HG02798 (cell line): ENCODE measurements around the gene CTDSP1.
A peak's percentile ranks its signal among the peaks of the same experiment; 100 is the strongest.

Experiments
- ATAC-seq: cut with Tn5 transposase; IDR thresholded peaks from one replicate; pipeline ENCODE4 v1.9.1; 2021; ENCODE audit warnings: mild to moderate bottlenecking; ENCODE audit not compliant: unreplicated experiment, poor library complexity

Gene CTDSP1

DNA sequence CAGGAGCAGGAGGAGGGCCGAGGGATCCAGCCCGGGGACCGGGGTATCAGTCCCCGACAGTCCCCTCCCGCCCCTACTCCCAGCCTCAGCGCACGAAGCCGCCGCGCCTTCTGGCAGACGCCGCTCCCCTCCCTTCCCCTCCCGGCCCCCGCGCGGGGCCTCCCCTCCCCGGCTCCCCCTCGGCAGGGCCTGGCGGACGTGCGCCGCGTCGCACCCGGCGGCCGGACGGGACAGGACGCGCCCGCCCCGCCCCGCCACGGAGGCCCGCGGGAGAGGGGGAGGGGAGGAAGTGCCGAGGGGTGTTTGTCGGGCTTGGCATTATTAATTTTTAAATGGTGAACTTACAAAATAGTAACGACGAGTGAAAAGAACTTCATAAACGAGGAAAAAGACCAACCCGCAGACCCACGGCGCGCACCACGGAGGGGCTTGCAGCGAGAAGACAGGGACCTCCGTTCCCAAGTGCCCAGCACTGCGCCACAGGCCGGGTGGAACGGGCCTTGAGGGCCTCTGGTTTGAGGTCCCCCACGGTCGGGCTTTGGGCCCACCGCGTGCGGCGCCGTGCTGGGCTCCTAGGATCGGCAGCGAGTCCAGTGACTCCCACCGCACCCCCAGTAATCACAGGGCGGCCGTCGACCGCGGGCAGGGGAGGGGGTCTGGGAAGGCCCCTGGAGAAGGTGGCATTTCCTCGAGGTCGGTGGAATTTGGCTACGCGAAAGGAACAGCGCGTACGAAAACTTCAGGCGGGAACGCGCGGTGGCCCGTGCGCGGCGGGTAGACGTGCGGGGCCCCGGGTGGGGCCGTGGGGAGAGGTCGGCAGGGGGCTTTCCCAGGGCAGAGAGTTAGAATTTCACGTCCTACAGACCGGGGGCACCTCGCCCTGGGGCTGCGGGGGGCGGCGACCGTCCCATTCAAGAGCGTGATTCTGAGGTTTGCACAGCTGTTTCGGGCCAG lies 954 bp upstream of the CTDSP1 start:
- ATAC-seq = peak; percentile 24

- no peak for ATAC-seq
Observed at GRCh38 chr2:218400167-218400929, 680 bp downstream of the CTDSP1 start.

DNA sequence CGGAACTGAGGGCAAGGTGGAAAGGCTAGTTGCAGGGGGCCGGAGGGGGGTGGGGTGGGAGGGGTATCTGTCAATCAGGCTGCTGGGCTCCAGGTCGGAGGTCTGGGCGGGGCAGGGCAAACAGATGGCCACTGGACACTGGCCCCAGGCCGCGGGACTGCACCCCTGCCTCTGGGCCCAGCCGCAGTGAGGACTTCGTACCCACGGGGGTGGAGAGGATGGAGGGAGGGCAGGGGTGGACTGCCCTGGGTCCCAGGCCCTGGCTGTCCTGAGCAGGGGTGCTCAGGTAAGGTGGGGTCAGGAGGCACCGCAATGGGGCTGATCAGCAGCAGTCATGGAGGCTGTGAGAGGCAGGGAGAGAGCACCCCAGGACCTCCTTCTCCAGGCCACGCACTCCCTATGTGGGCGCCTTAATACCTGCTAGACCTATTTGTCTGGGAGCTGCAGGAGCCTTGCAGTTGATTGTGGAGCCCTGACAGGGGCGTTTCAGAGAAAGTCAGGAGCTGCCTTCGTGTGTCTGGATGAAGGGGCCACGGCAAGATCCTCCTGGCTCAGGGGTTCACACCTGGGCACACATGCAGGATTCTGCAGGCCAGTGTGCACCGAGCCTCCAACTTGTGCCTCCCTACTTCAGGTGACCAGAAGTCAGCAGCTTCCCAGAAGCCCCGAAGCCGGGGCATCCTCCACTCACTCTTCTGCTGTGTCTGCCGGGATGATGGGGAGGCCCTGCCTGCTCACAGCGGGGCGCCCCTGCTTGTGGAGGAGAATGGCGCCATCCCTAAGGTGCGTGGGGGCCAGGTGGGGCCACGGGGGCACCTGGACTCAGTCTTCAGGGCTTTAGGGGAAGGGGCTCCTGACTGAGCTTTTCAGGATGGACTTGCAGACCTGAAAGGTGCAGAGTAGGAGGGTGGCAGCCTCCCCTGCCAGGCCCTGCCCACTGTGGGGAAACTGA lies 1.5 kb downstream of the CTDSP1 start:
- no peak for ATAC-seq

DNA sequence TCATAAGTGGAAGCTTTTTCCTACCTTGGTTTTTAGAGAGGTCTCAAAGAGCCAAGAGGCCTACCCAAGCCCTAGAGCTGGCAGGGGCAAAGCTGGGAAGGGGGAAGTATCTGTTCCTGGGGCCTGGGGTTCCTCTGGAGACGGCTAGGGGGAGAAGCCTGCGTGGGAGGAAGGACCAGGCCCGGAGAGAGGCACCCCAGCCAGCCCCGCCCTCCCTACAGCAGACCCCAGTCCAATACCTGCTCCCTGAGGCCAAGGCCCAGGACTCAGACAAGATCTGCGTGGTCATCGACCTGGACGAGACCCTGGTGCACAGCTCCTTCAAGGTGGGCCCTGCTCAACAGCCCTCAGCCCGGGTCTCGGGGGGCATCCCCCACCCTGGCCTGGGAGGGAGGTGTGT lies 2.2 kb downstream of the CTDSP1 start:
- ATAC-seq = no peak

DNA sequence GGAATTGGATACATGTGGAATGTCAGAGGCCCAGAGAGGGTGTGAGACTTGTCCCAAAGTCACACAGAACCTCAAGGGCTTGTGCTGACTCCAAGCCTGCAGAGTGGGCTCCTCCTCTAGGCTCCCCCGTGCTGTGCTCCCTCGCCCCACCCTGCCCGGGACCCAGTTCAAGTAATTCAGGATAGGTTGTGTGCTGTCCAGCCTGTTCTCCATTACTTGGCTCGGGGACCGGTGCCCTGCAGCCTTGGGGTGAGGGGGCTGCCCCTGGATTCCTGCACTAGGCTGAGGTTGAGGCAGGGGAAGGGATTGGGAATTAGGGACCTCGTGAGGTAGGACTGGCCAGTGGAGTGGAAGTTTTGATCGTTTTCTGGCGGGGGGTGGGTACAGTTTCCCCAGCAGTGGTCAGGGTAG lies 2.8 kb downstream of the CTDSP1 start:
- ATAC-seq = no peak

DNA sequence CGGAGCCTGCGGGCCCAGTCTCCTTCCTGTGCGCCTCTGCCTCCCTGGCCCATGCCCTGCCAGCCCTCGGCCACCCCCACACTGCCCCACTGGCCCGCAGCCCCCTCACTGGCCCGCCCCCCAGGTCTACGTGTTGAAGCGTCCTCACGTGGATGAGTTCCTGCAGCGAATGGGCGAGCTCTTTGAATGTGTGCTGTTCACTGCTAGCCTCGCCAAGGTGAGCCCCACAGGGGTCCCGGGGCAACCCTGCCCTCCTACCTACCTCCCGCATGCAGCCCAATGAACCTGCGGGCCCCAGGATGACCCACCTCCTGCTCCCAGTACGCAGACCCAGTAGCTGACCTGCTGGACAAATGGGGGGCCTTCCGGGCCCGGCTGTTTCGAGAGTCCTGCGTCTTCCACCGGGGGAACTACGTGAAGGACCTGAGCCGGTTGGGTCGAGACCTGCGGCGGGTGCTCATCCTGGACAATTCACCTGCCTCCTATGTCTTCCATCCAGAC lies 3.3 kb downstream of the CTDSP1 start:
- ATAC-seq = no peak

DNA sequence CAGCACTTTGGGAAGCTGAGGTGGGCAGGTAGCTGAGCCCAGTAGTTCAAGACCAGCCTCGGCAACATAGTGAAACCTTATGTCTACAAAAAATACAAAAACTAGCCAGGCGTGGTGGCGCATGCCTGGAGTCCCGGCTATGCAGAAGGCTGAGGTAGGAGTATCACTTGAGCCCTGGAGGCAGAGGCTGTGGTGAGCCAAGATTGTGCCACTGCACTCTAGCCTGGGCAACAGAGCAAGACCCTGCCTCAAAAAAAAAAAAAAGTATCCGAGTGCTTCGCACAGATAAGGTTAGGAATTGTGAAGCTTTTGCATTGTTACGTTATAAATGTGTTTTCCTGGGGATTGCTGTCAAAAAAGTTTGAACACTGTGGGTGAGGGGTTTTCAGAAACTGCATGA lies 4.1 kb downstream of the CTDSP1 start:
- ATAC-seq = no peak

GRCh38 chr2:218404351-218405085 lies 4.8 kb downstream of the CTDSP1 start:
- ATAC-seq = no peak

DNA sequence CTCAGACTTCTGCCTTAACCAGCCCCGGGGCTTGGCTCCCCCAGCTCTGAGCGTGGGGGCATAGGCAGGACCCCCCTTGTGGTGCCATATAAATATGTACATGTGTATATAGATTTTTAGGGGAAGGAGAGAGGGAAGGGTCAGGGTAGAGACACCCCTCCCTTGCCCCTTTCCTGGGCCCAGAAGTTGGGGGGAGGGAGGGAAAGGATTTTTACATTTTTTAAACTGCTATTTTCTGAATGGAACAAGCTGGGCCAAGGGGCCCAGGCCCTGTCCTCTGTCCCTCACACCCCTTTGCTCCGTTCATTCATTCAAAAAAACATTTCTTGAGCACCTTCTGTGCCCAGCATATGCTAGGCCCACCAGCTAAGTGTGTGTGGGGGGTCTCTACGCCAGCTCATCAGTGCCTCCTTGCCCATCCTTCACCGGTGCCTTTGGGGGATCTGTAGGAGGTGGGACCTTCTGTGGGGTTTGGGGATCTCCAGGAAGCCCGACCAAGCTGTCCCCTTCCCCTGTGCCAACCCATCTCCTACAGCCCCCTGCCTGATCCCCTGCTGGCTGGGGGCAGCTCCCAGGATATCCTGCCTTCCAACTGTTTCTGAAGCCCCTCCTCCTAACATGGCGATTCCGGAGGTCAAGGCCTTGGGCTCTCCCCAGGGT lies 5.5 kb downstream of the CTDSP1 start:
- no peak for ATAC-seq

DNA sequence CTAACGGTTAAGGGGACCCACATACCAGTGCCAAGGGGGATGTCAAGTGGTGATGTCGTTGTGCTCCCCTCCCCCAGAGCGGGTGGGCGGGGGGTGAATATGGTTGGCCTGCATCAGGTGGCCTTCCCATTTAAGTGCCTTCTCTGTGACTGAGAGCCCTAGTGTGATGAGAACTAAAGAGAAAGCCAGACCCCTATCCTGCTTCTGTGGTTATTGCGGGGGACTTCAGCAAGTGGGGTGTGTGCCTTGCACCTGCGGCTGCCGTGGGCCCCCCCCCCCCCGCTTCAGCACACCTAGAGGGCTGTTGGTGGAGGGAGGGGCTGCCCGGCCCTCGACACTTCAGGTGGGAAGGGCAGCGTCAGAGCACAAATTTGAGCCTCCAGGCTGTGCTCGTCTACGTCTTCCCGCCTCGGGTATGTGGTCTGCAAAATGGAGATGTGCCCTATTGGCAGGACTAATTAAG lies 6.1 kb downstream of the CTDSP1 start:
- peak; percentile 14 for ATAC-seq

DNA sequence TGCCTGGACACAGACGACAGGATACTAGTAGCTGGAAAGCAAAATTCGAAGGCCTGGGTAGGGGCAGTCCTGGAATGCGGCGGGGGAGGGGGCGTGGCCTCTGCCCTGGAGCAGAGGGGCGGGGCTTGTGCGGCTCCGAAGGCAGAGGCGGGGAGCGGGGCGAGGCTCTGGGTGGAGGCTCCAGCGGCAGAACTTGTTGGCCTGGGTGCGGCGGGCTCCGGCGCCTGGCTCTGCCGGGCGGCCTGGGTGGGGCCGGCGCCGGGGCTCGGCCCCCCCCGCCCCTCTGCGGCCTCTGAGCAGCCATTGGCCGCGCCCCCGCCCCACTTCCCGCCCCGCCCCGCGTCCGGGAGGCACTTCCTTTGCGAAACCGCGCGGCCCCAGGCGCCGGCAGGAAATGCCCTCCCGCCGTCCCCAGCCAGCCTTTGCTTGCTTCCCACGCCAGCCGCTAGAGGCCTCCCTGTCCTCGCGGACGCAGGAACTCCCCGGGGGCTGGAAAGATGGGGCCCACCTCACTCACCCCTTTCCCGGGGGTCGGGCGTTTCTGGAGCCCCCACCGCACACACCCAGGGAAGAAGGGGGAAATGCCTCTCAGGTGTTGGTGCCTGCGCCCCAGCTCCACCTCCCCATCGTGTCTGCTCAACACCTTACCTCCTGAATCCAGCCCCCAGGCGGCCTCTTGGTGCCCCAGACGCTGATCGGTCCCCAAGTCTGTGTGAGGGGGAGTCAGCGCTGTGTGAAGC lies 6.7 kb downstream of the CTDSP1 start:
- peak; percentile 84 for ATAC-seq

- ATAC-seq = no peak
Observed at GRCh38 chr2:218406949-218407618, 7.4 kb downstream of the CTDSP1 start.

- ATAC-seq = no peak
Observed at GRCh38 chr2:218407717-218408116, 8.0 kb downstream of the CTDSP1 start.

GRCh38 chr2:218418321-218418716 lies 18.7 kb downstream of the CTDSP1 start:
- no peak for ATAC-seq

- ATAC-seq = no peak
Observed at GRCh38 chr2:218418717-218419458, 19.2 kb downstream of the CTDSP1 start, which contains the start of gene VIL1. VIL1 (plus strand) TSS chr2:218419123; CDS start chr2:218423779, 4,656 bp downstream.

- ATAC-seq = no peak
Observed at GRCh38 chr2:218419630-218420216, 20.1 kb downstream of the CTDSP1 start.
